PC-3 (cell line): ENCODE measurements around the gene FAM174B. TPM values are rescaled to one million over a fixed set of nuclear protein-coding genes. Genes with fewer than 3 reads are reported as not detected.

ENCODE experiments used
- ATAC-seq: fragments of 200-7000 bp; cut with Tn5 transposase; 2 replicates; pipeline ENCODE4 v1.9.1; 2020; ENCODE audit warnings: mild to moderate bottlenecking, moderate library complexity
- BruUV-seq: library from RNA; stranded (reverse); fragments of 400-500 nt; replicated peaks from 2 replicates; lab custom pipeline; 2021; lab: Mats Ljungman, UMichigan
- CTCF ChIA-PET: fragments of 300-600 bp; sonication (Branson Sonifier 250); formaldehyde crosslinking; loops from one replicate; lab custom pipeline; 2022; ENCODE audit warnings: antibody characterized with exemption; lab: Charles Lee
- POLR2A ChIA-PET: fragments of 300-600 bp; sonication (Branson Sonifier 250); formaldehyde crosslinking; loops from one replicate; lab custom pipeline; 2022; ENCODE audit warnings: antibody characterized with exemption; ENCODE audit not compliant: unreplicated experiment; lab: Charles Lee
- DNase-seq: peaks from one replicate; pipeline ENCODE4 v3.0.0-alpha.2; 2015
- H2AFZ ChIP-seq: fragments of 300-600 bp; sonication (generic); 2 replicates; pipeline ENCODE4 v1.6.0; 2016; ENCODE audit warnings: antibody characterized with exemption, low read length
- H3F3A ChIP-seq: fragments of 300-600 bp; sonication (generic); one replicate; pipeline ENCODE4 v1.6.0; 2017; ENCODE audit warnings: antibody characterized with exemption, low read length, control low read depth, mild to moderate bottlenecking; ENCODE audit not compliant: unreplicated experiment
- H3K27ac ChIP-seq: fragments of 300-600 bp; sonication (generic); 2 replicates; pipeline ENCODE4 v1.5.1; 2016; ENCODE audit warnings: mild to moderate bottlenecking, low read length
- H3K27me3 ChIP-seq: fragments of 300-600 bp; sonication (generic); 2 replicates; pipeline ENCODE4 v1.6.1; 2016; ENCODE audit warnings: low read length, mixed read lengths
- H3K36me3 ChIP-seq: fragments of 300-600 bp; sonication (generic); 2 replicates; pipeline ENCODE4 v1.6.1; 2016; ENCODE audit warnings: low read depth, mixed run types, low read length, mixed read lengths
- H3K4me1 ChIP-seq: fragments of 300-600 bp; sonication (generic); 2 replicates; pipeline ENCODE4 v1.5.1; 2016; ENCODE audit warnings: low read length; ENCODE audit not compliant: insufficient read depth
- H3K4me2 ChIP-seq: fragments of 300-600 bp; sonication (generic); 2 replicates; pipeline ENCODE4 v1.6.0; 2016; ENCODE audit warnings: low read length
- H3K4me3 ChIP-seq: fragments of 300-600 bp; sonication (generic); 2 replicates; pipeline ENCODE4 v1.5.1; 2016; ENCODE audit warnings: mild to moderate bottlenecking, low read length, mixed read lengths
- H3K79me2 ChIP-seq: fragments of 300-600 bp; sonication (generic); 2 replicates; pipeline ENCODE4 v1.6.1; 2017; ENCODE audit warnings: low read length, mixed read lengths
- H3K9ac ChIP-seq: fragments of 300-600 bp; sonication (generic); 2 replicates; pipeline ENCODE4 v1.6.0; 2016; ENCODE audit warnings: mild to moderate bottlenecking, low read length
- H3K9me2 ChIP-seq: fragments of 300-600 bp; sonication (generic); replicated peaks from 2 replicates; pipeline ENCODE4 v1.6.1; 2016; ENCODE audit warnings: mixed run types, low read length, mixed read lengths
- H3K9me3 ChIP-seq: fragments of 300-600 bp; sonication (generic); 2 replicates; pipeline ENCODE4 v1.6.1; 2016; ENCODE audit warnings: low read length, mixed read lengths
- H4K20me1 ChIP-seq: fragments of 300-600 bp; sonication (generic); 2 replicates; pipeline ENCODE4 v1.6.1; 2016; ENCODE audit warnings: low read length, mixed read lengths
- EZH2 ChIP-seq: fragments of 300-600 bp; sonication (generic); IDR thresholded peaks from one replicate; pipeline ENCODE4 v1.6.1; 2017; ENCODE audit warnings: antibody characterized with exemption, mild to moderate bottlenecking, low read length; ENCODE audit not compliant: unreplicated experiment
- EZH2phosphoT487 ChIP-seq: fragments of 300-600 bp; sonication (generic); IDR thresholded peaks from 2 replicates; pipeline ENCODE4 v1.6.1; 2018; ENCODE audit warnings: mild to moderate bottlenecking, antibody characterized with exemption, low read length, borderline replicate concordance
- intact Hi-C: fragments of 100-400 bp; cut with micrococcal nuclease; formaldehyde crosslinking; loops from 2 replicates; pipeline ENCODE4 v1.9.0; 2023
- total RNA-seq: library from RNA; depleted of rRNA; stranded (reverse); fragments of >200 nt; gene quantifications from 2 replicates; pipeline ENCODE4 v1.2.3, GENCODE V29; 2014
- TF ChIP-seq, protein P1 (sequence below): fragments of 300-600 bp; sonication (generic); conservative IDR thresholded peaks from 2 replicates; pipeline ENCODE4 v1.5.1; 2017; ENCODE audit warnings: antibody characterized with exemption, low read depth, mild to moderate bottlenecking, low read length

The FAM174B gene
- total RNA-seq, 1 experiment from 2014 or later = 9.6 TPM

DNA sequence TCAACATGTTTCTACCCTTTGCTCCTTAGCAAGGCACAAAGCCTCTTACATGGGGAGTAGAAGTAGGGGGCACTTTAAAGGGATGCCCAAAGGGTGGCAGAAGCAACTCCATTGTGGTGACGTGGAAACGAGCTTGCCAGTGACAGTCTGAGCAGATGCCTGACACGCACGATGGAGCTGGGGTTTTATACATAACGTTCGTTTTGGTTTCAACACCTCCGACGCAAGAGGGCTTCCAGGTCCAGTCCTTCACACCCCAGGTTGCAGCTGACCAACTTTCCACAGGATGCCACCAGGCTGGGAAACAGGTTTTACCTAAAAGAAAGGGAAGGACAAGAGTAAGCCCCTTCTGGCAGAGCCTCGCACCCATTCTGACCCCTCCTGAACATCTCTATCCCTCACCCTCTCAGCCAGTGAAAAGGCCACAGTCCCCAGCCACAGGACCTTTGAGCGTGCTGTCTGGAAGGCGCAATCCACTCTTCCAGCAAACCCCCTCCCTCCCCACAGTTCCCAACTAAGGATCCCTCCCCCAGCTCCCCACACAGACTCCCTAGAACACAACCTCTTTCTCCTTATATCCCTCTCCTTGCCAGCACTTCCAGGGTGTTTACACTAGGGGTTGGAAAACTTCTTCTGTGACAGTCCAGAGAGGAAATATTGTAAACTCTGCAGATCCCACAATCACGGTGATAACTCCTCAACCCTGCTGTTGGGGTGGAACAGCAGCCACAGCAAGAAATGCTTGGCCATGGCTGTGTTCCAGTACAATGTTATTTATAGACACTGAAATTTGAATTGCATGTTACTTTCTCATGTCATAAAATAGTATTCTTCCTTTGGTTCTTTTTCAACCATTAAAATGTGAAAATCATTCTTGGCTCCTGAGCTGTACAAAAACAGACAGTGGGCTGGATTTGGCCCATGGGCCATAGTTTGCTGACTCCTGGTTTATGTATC lies 36.2 kb downstream of the FAM174B start:
- TF ChIP-seq, protein P1, sequence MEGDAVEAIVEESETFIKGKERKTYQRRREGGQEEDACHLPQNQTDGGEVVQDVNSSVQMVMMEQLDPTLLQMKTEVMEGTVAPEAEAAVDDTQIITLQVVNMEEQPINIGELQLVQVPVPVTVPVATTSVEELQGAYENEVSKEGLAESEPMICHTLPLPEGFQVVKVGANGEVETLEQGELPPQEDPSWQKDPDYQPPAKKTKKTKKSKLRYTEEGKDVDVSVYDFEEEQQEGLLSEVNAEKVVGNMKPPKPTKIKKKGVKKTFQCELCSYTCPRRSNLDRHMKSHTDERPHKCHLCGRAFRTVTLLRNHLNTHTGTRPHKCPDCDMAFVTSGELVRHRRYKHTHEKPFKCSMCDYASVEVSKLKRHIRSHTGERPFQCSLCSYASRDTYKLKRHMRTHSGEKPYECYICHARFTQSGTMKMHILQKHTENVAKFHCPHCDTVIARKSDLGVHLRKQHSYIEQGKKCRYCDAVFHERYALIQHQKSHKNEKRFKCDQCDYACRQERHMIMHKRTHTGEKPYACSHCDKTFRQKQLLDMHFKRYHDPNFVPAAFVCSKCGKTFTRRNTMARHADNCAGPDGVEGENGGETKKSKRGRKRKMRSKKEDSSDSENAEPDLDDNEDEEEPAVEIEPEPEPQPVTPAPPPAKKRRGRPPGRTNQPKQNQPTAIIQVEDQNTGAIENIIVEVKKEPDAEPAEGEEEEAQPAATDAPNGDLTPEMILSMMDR = no peak
- no peak for TF ChIP-seq EZH2
- H3K9ac ChIP-seq = no peak overlapping the region
- H3K4me2 ChIP-seq = no peak overlapping the region
- DNase-seq = no peak
- no peaks in the 10 kb centered on the region for H3K9me2 ChIP-seq
- H3K27ac ChIP-seq = no peak overlapping the region
- intact Hi-C loops = no loop called here
- ChIA-PET POLR2A (no interaction called here), CTCF (no interaction called here)
- no peaks in the 10 kb centered on the region for H3K36me3 ChIP-seq
- H4K20me1 ChIP-seq = no peaks in the 10 kb centered on the region
- BruUV-seq = no TSS peak
- no peaks in the 10 kb centered on the region for H3K27me3 ChIP-seq
- H3F3A ChIP-seq = peaks cover 4% of the 10 kb centered on the region
- peaks cover 41% of the 10 kb centered on the region for H3K4me1 ChIP-seq
- no peak for ATAC-seq
- no peak overlapping the region for H3K4me3 ChIP-seq
- H2AFZ ChIP-seq = no peak overlapping the region
- H3K9me3 ChIP-seq = no peaks in the 10 kb centered on the region
- H3K79me2 ChIP-seq = peaks cover 14% of the 10 kb centered on the region; the same call in 1 of the 2 replicates

GRCh38 chr15:92617549-92618520 lies 37.7 kb downstream of the FAM174B start:
- Histone ChIP-seq H3K27me3 (no peaks in the 10 kb centered on the region), H3K27ac (peak overlapping the region; percentile 93), H2AFZ (peak overlapping the region; percentile 18; the same call in 1 of the 2 replicates), H3K4me2 (peak overlapping the region; percentile 77), H3K4me3 (peak overlapping the region; percentile 30; the same call in 1 of the 2 replicates), H3K79me2 (peaks cover 4% of the 10 kb centered on the region; the same call in 1 of the 2 replicates), H4K20me1 (no peaks in the 10 kb centered on the region), H3K9me2 (no peaks in the 10 kb centered on the region), H3F3A (peaks cover 4% of the 10 kb centered on the region), H3K4me1 (peaks cover 38% of the 10 kb centered on the region), H3K36me3 (no peaks in the 10 kb centered on the region), H3K9me3 (no peaks in the 10 kb centered on the region), H3K9ac (peak overlapping the region; percentile 61)
- POLR2A ChIA-PET = no interaction called here
- CTCF ChIA-PET = no interaction called here
- TF ChIP-seq EZH2 = no peak
- TF ChIP-seq EZH2phosphoT487 = no peak
- TF ChIP-seq, protein P1 = no peak
- intact Hi-C loops = no loop called here
- peak; percentile 79 for ATAC-seq
- DNase-seq = peak; percentile 77
- BruUV-seq = no TSS peak
